ENCODE results near the gene IRF4.

Gene IRF4

DNA sequence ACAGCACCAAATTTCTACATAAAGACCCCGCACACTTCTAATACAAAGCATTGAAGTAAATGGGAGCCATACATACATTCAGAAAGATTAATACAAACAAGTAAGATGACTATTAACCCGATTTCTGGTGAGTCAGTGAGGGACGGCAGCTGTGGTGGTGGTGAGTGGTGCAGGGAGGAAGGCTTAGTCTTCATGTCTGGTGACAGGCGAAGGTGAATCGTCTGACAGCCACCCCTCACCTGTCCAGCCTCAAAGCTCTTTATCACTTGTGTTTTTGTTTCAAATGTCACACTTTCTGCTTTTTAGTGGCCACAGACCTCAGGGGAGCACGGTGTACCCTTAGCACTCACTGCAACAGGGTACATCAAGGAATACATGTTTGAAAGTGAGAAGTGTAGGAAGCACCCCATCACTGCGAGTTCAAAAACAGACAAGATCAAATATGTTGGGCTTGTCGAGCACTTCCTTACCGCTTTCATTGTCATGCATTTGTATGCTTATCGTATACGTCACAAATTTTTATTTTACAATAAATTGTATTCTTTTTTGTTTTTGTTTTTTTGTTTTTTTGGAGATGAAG, 63.5 kb downstream of the IRF4 start:
- no peak for TF ChIP-seq CTCF (IDR thresholded peaks at IDR 0.05; ENCODE audit: insufficient read depth, missing control alignments)
- FAIRE-seq (no peak), DNase-seq (ENCODE audit: insufficient read length, low spot score) (no peak)

DNA sequence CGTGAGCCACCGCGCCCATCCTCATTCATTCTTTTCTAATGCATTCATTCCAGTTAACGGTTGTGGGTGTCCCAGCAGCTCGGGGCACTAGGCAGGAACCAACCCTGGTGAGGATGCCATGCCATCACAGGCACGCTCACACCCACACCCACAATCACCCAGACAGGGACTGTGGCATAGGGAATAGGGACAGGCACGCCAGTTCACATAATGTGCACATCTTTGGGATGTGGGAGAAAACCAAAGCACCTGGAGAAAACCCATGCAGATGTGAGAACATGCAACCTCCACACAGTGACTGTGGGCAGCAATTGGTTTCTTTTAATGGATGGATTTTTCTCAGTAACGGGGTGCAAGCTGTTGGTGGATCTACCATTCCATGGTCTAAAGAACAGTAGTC, 64.3 kb downstream of the IRF4 start:
- DNase-seq (ENCODE audit: insufficient read length, low spot score) (no peak), FAIRE-seq (no peak)
- no peak for TF ChIP-seq CTCF (IDR thresholded peaks at IDR 0.05; ENCODE audit: insufficient read depth, missing control alignments)

GRCh38 chr6:456358-456867, 64.9 kb downstream of the IRF4 start:
- no peak for TF ChIP-seq CTCF (IDR thresholded peaks at IDR 0.05; ENCODE audit: insufficient read depth, missing control alignments)
- FAIRE-seq, result no peak
- DNase-seq (ENCODE audit: insufficient read length, low spot score), result no peak

GRCh38 chr6:456887-457286, 65.3 kb downstream of the IRF4 start:
- no peak for FAIRE-seq
- DNase-seq (ENCODE audit: insufficient read length, low spot score), result no peak
- no peak for TF ChIP-seq CTCF (IDR thresholded peaks at IDR 0.05; ENCODE audit: insufficient read depth, missing control alignments)

Measured in D721Med (cell line).